Measurements from ENCODE around the gene LRRFIP1.

DNA sequence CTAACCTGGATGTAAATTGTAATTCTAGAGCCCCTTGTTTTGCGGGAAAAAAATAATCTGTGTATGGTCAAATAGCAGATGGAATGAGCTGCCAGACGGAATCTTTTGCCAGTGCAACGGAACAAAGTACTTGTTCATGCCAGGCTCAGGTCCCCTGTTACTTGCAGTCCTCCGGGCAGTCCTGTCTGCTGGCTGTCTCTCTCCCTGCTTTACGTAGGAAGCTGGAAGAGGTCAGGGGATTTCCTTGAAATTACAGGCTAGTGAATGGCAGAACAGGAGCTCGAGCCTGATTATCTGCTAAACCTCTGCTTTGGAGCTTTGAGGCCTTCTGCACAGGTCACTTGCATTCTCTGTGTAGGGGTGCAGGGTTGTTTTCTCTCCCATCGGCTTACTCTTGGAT, 54.8 kb downstream of the LRRFIP1 start:
- TF ChIP-seq, protein P1, sequence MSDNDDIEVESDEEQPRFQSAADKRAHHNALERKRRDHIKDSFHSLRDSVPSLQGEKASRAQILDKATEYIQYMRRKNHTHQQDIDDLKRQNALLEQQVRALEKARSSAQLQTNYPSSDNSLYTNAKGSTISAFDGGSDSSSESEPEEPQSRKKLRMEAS (IDR thresholded peaks at IDR 0.05): no peak
- TF ChIP-seq EGR1 (IDR thresholded peaks at IDR 0.05) (no peak), TEAD4 (IDR thresholded peaks at IDR 0.05) (no peak), RAD21 (IDR thresholded peaks at IDR 0.05; ENCODE audit: low read depth) (no peak), TCF12 (IDR thresholded peaks at IDR 0.05; ENCODE audit: low read depth) (no peak)
- TF ChIP-seq, protein P2, sequence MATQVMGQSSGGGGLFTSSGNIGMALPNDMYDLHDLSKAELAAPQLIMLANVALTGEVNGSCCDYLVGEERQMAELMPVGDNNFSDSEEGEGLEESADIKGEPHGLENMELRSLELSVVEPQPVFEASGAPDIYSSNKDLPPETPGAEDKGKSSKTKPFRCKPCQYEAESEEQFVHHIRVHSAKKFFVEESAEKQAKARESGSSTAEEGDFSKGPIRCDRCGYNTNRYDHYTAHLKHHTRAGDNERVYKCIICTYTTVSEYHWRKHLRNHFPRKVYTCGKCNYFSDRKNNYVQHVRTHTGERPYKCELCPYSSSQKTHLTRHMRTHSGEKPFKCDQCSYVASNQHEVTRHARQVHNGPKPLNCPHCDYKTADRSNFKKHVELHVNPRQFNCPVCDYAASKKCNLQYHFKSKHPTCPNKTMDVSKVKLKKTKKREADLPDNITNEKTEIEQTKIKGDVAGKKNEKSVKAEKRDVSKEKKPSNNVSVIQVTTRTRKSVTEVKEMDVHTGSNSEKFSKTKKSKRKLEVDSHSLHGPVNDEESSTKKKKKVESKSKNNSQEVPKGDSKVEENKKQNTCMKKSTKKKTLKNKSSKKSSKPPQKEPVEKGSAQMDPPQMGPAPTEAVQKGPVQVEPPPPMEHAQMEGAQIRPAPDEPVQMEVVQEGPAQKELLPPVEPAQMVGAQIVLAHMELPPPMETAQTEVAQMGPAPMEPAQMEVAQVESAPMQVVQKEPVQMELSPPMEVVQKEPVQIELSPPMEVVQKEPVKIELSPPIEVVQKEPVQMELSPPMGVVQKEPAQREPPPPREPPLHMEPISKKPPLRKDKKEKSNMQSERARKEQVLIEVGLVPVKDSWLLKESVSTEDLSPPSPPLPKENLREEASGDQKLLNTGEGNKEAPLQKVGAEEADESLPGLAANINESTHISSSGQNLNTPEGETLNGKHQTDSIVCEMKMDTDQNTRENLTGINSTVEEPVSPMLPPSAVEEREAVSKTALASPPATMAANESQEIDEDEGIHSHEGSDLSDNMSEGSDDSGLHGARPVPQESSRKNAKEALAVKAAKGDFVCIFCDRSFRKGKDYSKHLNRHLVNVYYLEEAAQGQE (IDR thresholded peaks at IDR 0.05; ENCODE audit: low read depth): no peak
